ENCODE data around the gene AMBRA1.

AMBRA1 gene

GRCh38 chr11:46593550-46594373, at the start of gene AMBRA1:
TSS of gene AMBRA1 (minus strand) at chr11:46594023. CDS start at chr11:46548380, 45,643 bp downstream.
- DNase-seq (ENCODE audit: low spot score) = peak; percentile 91

GRCh38 chr11:46643531-46643930, 49.7 kb upstream of the AMBRA1 start:
- no peak for DNase-seq (ENCODE audit: low spot score)

GRCh38 chr11:46642627-46643335, 49.0 kb upstream of the AMBRA1 start:
- no peak for DNase-seq (ENCODE audit: low spot score)

- no peak for DNase-seq (ENCODE audit: low spot score)
Measured at GRCh38 chr11:46641639-46642038, 47.8 kb upstream of the AMBRA1 start.

GRCh38 chr11:46640036-46640788, 46.4 kb upstream of the AMBRA1 start:
- DNase-seq (ENCODE audit: low spot score) = no peak

- DNase-seq (ENCODE audit: low spot score) = no peak
Measured at GRCh38 chr11:46639197-46639839, 45.5 kb upstream of the AMBRA1 start.

GRCh38 chr11:46637546-46637945, 43.7 kb upstream of the AMBRA1 start:
- no peak for DNase-seq (ENCODE audit: low spot score)

- DNase-seq (ENCODE audit: low spot score) = no peak
Measured at GRCh38 chr11:46635557-46636139, 41.8 kb upstream of the AMBRA1 start.

- DNase-seq (ENCODE audit: low spot score) = no peak
Measured at GRCh38 chr11:46633291-46634217, 39.7 kb upstream of the AMBRA1 start.

GRCh38 chr11:46632502-46632901, 38.7 kb upstream of the AMBRA1 start:
- DNase-seq (ENCODE audit: low spot score) = no peak

- no peak for DNase-seq (ENCODE audit: low spot score)
Measured at GRCh38 chr11:46631676-46632075, 37.9 kb upstream of the AMBRA1 start.

- no peak for DNase-seq (ENCODE audit: low spot score)
Measured at GRCh38 chr11:46630237-46630636, 36.4 kb upstream of the AMBRA1 start.

GRCh38 chr11:46628961-46629360, 35.1 kb upstream of the AMBRA1 start:
- no peak for DNase-seq (ENCODE audit: low spot score)

- DNase-seq (ENCODE audit: low spot score) = no peak
Measured at GRCh38 chr11:46625406-46625805, 31.6 kb upstream of the AMBRA1 start.

GRCh38 chr11:46618837-46619236, 25.0 kb upstream of the AMBRA1 start:
- DNase-seq (ENCODE audit: low spot score) = no peak

GRCh38 chr11:46617972-46618314, 24.1 kb upstream of the AMBRA1 start:
- DNase-seq (ENCODE audit: low spot score) = no peak

- peak; percentile 90 for DNase-seq (ENCODE audit: low spot score)
Measured at GRCh38 chr11:46617134-46617971, 23.5 kb upstream of the AMBRA1 start, which contains the start of the genes ATG13 and HARBI1. TSS of gene ATG13 (plus strand) at chr11:46617553. CDS start at chr11:46644292, 26,739 bp downstream. TSS of gene HARBI1 (minus strand) at chr11:46617227. CDS start at chr11:46616237, 990 bp downstream.

- DNase-seq (ENCODE audit: low spot score) = no peak
Measured at GRCh38 chr11:46616551-46617133, 22.8 kb upstream of the AMBRA1 start.

- DNase-seq (ENCODE audit: low spot score) = no peak
Measured at GRCh38 chr11:46615756-46616155, 21.9 kb upstream of the AMBRA1 start.
